ENCODE data around the gene VEPH1.

The VEPH1 gene

GRCh38 chr3:157447026-157447694, 56.1 kb downstream of the VEPH1 start:
- Histone ChIP-seq H3K36me3 (ENCODE audit: low read length) (no peaks in the 10 kb centered on the region), H3K27ac (ENCODE audit: low read depth, low read length) (no peak overlapping the region), H2AFZ (ENCODE audit: low read depth, low read length, severe bottlenecking) (no peak overlapping the region), H3K9me3 (ENCODE audit: insufficient read depth, low read length) (no peaks in the 10 kb centered on the region), H3K79me2 (ENCODE audit: insufficient read depth, low read length) (no peaks in the 10 kb centered on the region), H3K27me3 (ENCODE audit: low read length) (no peaks in the 10 kb centered on the region), H3K4me3 (ENCODE audit: insufficient read depth, low read length, poor library complexity, severe bottlenecking) (no peak overlapping the region), H3K9me2 (replicated peaks; ENCODE audit: insufficient read depth, low read length) (no peaks in the 10 kb centered on the region), H3F3A (ENCODE audit: insufficient read depth) (no peaks in the 10 kb centered on the region), H3K9ac (ENCODE audit: low read length) (no peak overlapping the region), H3K4me2 (ENCODE audit: low read depth, low read length, poor library complexity, severe bottlenecking) (no peak overlapping the region), H4K20me1 (ENCODE audit: low read depth, low read length) (no peaks in the 10 kb centered on the region)
- TF ChIP-seq EZH2phosphoT487 (conservative IDR thresholded peaks at IDR 0.05; ENCODE audit: low read length), result no peak
- no peak for TF ChIP-seq CTCF (IDR thresholded peaks at IDR 0.05; ENCODE audit: insufficient read depth, low read length, poor library complexity, severe bottlenecking)

GRCh38 chr3:157445857-157446256, 57.4 kb downstream of the VEPH1 start:
- H3K4me2 ChIP-seq (ENCODE audit: low read depth, low read length, poor library complexity, severe bottlenecking), result no peak overlapping the region
- no peak overlapping the region for H3K4me3 ChIP-seq (ENCODE audit: insufficient read depth, low read length, poor library complexity, severe bottlenecking)
- no peaks in the 10 kb centered on the region for H3K9me3 ChIP-seq (ENCODE audit: insufficient read depth, low read length)
- H3K9me2 ChIP-seq (replicated peaks; ENCODE audit: insufficient read depth, low read length), result no peaks in the 10 kb centered on the region
- no peaks in the 10 kb centered on the region for H3F3A ChIP-seq (ENCODE audit: insufficient read depth)
- H3K27me3 ChIP-seq (ENCODE audit: low read length), result no peaks in the 10 kb centered on the region
- no peak overlapping the region for H3K27ac ChIP-seq (ENCODE audit: low read depth, low read length)
- H3K36me3 ChIP-seq (ENCODE audit: low read length), result no peaks in the 10 kb centered on the region
- no peak for TF ChIP-seq CTCF (IDR thresholded peaks at IDR 0.05; ENCODE audit: insufficient read depth, low read length, poor library complexity, severe bottlenecking)
- no peak for TF ChIP-seq EZH2phosphoT487 (conservative IDR thresholded peaks at IDR 0.05; ENCODE audit: low read length)
- no peak overlapping the region for H3K9ac ChIP-seq (ENCODE audit: low read length)
- H3K79me2 ChIP-seq (ENCODE audit: insufficient read depth, low read length), result no peaks in the 10 kb centered on the region
- H2AFZ ChIP-seq (ENCODE audit: low read depth, low read length, severe bottlenecking), result no peak overlapping the region
- H4K20me1 ChIP-seq (ENCODE audit: low read depth, low read length), result no peaks in the 10 kb centered on the region

- TF ChIP-seq CTCF (IDR thresholded peaks at IDR 0.05; ENCODE audit: insufficient read depth, low read length, poor library complexity, severe bottlenecking) (no peak), EZH2phosphoT487 (conservative IDR thresholded peaks at IDR 0.05; ENCODE audit: low read length) (no peak)
- Histone ChIP-seq H3K79me2 (ENCODE audit: insufficient read depth, low read length) (no peaks in the 10 kb centered on the region), H3K9me2 (replicated peaks; ENCODE audit: insufficient read depth, low read length) (no peaks in the 10 kb centered on the region), H3K27ac (ENCODE audit: low read depth, low read length) (no peak overlapping the region), H3K4me3 (ENCODE audit: insufficient read depth, low read length, poor library complexity, severe bottlenecking) (no peak overlapping the region), H3K27me3 (ENCODE audit: low read length) (no peaks in the 10 kb centered on the region), H2AFZ (ENCODE audit: low read depth, low read length, severe bottlenecking) (no peak overlapping the region), H4K20me1 (ENCODE audit: low read depth, low read length) (no peaks in the 10 kb centered on the region), H3F3A (ENCODE audit: insufficient read depth) (no peaks in the 10 kb centered on the region), H3K9me3 (ENCODE audit: insufficient read depth, low read length) (no peaks in the 10 kb centered on the region), H3K4me2 (ENCODE audit: low read depth, low read length, poor library complexity, severe bottlenecking) (no peak overlapping the region), H3K36me3 (ENCODE audit: low read length) (no peaks in the 10 kb centered on the region), H3K9ac (ENCODE audit: low read length) (no peak overlapping the region)
Observed at GRCh38 chr3:157444797-157445184, 58.4 kb downstream of the VEPH1 start.

All from SU-DHL-6 (cell line).